CD4-positive, alpha-beta T cell treated with Interleukin-15 for 4 hours (primary cell): ENCODE data around the gene YTHDF1.
"Not testable (repeated sequence)": the region's sequence is repeated elsewhere in the genome, so short reads cannot be mapped to it uniquely, and the experiment has no call there.

Source experiments
- DNase-seq: peaks from one replicate; pipeline ENCODE4 v3.0.0-alpha.2; 2020; ENCODE audit warnings: low spot score

The YTHDF1 gene

DNA sequence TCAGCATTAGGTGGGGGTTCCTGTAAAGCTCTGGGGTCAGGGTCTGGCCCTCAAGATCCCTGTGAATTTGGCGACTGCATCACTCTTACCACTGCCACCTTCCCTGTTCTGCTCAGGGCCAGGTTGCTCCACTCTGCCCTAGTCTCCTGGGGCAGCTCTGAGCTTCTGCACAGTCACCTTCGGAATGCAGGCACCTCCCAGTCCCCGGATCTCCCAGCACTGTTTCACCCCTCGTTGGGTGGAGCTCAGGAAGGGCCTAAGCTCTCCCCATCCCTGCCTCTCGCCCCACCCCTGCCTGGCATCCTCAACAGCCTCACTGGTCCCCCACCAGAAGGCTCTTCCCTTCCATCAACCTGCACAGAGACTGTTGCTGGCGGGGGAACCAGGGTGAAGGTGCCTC, 46.2 kb downstream of the YTHDF1 start:
- DNase-seq: no peak

GRCh38 chr20:63168861-63169260, 47.1 kb downstream of the YTHDF1 start:
- DNase-seq: no peak

GRCh38 chr20:63167918-63168520, 47.9 kb downstream of the YTHDF1 start:
- DNase-seq: no peak

DNA sequence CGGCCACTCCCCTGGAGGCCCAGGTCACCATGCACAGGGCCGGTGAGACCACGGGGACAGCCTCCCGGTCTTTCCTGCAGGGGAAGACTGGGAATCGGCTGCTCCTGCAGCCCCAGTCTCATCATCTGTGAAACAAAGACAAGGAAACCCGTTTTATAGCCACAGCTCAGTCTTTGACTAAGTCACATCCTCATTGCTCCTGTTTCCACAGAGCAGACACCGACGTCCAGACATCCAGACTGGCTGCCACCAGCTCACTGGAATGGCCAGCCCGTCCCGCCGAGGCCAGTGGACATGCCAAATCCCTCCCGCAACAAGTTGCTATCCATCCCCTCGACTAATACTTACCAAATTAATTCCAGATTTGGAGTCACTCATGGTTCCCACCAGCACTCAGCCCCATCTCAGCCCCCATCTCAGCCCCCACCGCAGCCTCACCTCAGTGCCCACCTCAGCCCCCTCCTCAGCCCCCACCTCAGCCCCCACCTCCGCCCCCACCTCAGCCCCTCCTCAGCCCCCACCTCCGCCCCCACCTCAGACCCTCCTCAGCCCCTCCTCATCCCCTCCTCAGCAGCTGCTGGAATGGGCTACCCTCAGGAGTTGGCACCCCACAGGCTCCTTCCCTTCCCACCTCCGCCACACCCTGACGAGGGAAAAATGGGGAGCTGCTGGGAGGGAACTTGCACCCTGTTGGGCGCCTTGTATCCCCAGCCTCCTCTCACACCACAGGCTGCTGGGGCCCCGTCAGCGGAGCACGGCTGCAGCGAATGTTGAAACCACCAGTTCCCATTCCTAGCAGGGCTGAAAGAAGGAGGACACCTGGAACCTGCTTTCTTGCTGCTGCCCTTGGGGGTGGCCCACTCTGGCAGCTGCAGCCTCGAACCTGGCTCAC, 48.7 kb downstream of the YTHDF1 start:
- DNase-seq: no peak

DNA sequence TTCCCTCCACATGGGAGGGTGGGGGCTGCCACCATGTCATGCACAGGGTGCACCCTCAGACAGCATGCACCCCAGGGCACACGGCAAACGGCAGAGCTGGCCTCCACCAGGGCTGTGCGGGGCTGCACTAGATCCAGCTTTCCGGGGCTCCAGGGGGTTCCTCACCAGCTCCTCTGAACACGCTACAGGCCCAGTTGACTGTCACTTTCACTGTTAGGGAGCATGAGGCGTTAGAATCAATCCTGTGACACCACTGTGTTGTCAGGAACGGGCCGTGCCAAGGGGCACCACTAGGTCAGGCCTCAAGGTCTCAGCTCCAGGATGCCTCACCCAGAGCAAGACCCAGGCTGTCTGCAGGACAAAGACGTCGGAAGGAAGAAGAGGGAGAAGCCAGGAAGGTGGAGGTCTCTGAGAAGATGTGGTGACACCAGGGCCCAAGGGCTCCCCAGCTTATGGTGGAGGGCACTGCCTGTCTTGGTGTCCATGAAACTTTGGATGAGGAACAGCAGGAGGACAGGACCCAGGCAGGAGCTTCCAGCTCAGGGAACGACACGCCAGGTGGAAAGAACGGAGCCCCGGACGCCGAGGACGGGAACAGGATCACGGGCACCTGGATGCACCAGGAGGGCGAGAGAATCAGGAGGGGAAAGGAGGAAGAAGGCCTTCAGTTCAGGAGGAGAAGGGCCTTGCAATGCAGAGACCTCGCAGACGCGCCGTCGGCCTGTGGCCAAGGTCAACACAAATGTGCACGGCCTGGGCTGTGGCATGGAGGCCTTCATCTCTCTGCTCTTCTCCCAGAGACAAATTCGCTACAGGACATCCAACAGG, 49.5 kb downstream of the YTHDF1 start:
- DNase-seq: no peak

GRCh38 chr20:63165356-63166192, 50.4 kb downstream of the YTHDF1 start:
- no peak for DNase-seq

- no peak for DNase-seq
Observed at GRCh38 chr20:63164484-63165355, 51.2 kb downstream of the YTHDF1 start.

DNA sequence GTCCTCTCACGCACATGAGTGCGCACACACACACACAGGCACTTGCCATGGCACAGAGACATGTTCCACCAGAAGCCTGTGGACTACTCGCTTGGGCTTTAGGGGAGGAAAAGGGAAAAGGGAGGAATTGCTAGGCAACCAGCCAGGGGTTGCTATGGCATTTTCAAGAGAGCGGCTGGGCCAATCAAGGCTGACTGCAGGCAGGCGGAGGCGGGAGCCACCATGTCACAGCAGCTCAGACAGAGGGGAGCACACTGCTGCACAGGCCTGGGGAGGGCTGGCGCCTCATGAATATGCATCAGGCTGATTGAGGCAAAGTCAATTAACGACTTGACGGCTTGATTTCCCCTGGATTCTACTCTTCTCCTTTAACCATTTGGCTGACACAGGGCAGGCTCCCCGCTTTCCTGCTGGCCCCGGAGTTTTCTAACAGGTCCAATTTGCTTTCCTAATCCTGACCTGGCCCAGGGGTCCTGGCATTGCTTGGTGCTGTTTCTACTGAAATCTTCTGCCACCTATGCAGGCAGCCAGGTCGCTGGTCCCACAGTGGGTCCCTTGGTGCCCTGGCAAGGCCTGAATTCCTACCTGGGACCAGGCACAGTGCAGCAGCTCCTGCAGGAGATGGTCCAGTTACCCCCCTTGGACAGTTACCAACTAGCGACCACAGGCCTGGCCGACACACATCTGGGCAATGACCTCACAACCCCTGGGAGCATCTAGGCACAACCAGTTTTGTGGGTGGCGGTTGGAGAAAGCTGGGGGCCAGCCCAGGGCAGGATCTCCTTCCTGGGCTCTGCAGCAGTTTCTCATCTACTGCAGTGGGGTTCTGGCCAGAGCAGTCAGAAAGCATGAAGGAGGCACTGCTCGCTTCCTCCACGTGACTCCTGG, 52.1 kb downstream of the YTHDF1 start:
- DNase-seq: no peak

- DNase-seq: no peak
Observed at GRCh38 chr20:63163171-63163570, 52.8 kb downstream of the YTHDF1 start.

DNA sequence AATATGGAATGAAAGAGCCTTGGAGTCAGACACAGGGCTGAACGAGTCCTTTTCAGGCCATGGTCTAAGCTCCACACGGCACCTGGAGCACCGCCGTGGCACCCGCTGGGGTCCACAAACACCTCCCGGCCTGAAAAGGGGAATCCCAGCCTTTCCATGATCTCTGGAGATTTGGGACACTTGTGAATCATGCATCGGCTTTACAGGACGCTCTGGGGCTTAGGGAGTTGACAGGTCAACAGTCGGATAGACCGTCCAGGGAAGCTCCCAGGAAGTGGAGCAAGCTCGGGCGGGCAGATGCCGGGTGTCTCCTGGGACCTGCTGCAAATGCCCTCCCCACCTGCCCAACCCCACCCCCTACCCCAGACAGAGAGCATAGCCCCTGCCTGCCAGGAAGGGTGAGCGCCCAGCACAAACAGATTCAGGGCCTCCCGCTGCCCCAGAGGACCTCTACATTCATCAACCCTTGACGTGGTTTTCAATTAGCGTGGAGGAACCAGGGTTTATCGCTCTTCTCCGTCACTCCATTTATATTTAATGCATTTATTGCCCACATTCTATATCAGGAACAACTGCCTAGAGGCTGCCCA, 53.6 kb downstream of the YTHDF1 start:
- no peak for DNase-seq

GRCh38 chr20:63161176-63161651, 54.7 kb downstream of the YTHDF1 start:
- DNase-seq: no peak

- DNase-seq: no peak
Observed at GRCh38 chr20:63160641-63161175, 55.2 kb downstream of the YTHDF1 start.

DNA sequence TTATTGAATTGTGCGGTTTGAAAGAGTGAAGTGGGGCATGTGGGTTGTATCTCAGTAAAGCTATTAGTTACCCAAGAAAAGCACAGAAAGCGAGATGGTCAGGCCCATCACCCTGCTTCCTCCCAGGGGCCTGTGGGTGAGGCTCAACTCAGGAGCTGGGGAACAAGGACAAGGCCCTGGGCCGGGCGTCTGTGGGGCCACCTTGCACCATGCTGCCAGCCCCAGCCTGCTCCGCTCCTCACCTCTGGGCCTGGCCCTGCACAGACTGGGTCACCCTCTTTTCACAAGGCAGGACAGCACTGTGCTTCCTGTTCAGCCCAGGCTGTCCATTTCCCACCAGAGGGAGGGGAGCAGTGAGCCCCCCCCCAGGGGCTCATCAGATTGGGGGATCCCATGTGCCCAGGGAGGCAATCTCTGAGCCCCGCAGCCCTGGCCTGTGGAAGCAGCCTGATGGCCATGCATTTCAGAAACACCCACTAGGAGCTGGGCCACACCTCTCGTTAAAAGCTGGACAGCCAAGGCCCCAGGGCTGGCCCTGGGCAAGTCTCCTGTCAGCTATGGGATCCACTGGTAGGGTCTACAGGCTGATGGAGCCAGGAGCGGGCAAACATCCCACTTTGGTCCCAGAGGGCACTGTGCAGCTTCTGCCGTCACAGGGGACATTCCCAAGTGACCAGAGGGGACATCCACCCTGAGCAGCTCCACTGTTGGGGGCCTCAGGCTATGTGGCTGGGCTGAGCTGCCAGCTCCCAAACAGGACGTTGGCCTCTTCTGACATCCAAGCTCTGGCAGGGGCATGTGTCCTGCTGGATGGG, 55.9 kb downstream of the YTHDF1 start:
- no peak for DNase-seq

- DNase-seq: not testable (repeated sequence)
Observed at GRCh38 chr20:63159251-63159650, 56.7 kb downstream of the YTHDF1 start.

DNA sequence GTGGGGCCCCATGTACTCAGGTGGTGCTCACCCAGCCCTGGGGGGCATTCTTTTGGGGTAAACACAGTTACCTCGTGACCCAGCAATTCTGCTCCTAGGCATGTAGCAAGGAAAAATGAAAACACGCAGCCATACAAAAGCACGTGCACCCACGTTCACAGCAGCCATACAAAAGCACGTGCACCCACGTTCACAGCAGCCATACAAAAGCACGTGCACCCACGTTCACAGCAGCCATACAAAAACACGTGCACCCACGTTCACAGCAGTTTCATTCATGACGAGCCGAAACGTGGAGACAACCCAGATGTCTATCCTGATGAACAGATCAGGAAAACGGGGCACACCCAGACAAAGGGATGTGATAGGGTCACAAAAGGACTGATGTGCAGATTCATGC, 57.1 kb downstream of the YTHDF1 start:
- no peak for DNase-seq

- DNase-seq: no peak
Observed at GRCh38 chr20:63158352-63158751, 57.6 kb downstream of the YTHDF1 start.

GRCh38 chr20:63157431-63157830, 58.5 kb downstream of the YTHDF1 start:
- DNase-seq: not testable (repeated sequence)

DNA sequence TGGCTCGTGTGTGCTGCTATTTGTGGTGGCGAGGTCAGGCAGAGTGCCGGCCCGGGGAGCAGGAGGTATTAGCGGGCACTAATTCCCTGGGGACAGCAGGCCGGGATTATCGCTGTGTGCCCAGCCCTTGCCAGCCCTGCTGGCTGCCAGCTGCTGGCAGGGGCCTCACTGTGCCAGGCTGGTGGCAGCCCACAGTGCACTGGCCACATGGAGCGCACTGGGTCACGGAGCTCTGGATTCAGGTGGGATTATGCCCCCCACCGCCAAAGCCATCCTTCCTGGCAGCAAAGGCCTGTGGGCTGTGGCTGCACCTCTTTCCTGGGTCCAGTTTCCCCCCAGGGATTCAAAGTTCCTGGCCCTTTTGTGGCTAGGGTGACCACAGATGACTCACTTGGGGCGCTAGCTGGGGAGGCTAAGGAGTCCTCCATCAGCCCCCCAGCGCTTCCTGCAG, 59.7 kb downstream of the YTHDF1 start:
- no peak for DNase-seq
